ENCODE measurements around the gene XPR1. TPM values are rescaled to one million over a fixed set of nuclear protein-coding genes. Genes with fewer than 3 reads are reported as not detected.

The XPR1 gene
- total and polyA plus RNA-seq, 10 of the 15 experiments (the other 5 are each of a cell fraction or from before 2014, with no cell fraction given) = 1.1 to 33.9 (median 11.3) TPM

DNA sequence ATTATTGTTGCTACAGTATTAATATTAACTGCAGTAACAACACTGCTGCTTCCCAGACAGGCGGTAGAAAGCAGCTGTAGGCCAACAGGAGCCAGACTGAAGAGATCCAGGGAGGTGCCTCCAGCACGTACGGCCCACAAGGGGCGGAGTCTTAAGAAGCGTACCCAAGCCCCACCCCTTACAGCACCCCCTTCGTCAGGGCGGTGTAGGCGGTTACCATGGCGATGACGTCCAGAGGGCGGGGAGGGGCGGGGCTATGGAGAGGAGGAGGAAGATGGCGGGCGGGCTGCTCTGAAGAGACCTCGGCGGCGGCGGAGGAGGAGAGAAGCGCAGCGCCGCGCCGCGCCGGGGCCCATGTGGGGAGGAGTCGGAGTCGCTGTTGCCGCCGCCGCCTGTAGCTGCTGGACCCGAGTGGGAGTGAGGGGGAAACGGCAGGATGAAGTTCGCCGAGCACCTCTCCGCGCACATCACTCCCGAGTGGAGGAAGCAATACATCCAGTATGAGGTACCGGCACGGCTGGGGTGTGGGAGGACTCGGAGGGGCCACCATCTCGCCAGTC, at the start of gene XPR1 (continued):
- TF ChIP-seq, protein P1, sequence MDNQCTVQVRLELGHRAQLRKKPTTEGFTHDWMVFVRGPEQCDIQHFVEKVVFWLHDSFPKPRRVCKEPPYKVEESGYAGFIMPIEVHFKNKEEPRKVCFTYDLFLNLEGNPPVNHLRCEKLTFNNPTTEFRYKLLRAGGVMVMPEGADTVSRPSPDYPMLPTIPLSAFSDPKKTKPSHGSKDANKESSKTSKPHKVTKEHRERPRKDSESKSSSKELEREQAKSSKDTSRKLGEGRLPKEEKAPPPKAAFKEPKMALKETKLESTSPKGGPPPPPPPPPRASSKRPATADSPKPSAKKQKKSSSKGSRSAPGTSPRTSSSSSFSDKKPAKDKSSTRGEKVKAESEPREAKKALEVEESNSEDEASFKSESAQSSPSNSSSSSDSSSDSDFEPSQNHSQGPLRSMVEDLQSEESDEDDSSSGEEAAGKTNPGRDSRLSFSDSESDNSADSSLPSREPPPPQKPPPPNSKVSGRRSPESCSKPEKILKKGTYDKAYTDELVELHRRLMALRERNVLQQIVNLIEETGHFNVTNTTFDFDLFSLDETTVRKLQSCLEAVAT (IDR thresholded peaks at IDR 0.05) = no peak
- TF ChIP-seq RCOR1 (conservative IDR thresholded peaks at IDR 0.05; ENCODE audit: low read depth, low read length) (no peak), POLR2AphosphoS2 (IDR thresholded peaks at IDR 0.05; ENCODE audit: low read depth, low read length) (no peak), YY1 (IDR thresholded peaks at IDR 0.05; ENCODE audit: low read depth, low read length) (peak; percentile 94), FOXM1 (IDR thresholded peaks at IDR 0.05; ENCODE audit: low read depth, low read length) (no peak), BACH1 (IDR thresholded peaks at IDR 0.05; ENCODE audit: borderline replicate concordance) (0 out of 2 replicates have a peak, but pooled peaks have one; percentile 44), SREBF2 (IDR thresholded peaks at IDR 0.05; ENCODE audit: low read length) (no peak), EP300 (IDR thresholded peaks at IDR 0.05; ENCODE audit: borderline replicate concordance in 1 of 2, control insufficient read depth in 1 of 2, low read depth in 2 of 2, low read length in 2 of 2) (no peak), SIN3A (IDR thresholded peaks at IDR 0.05; ENCODE audit: low read depth, low read length) (0 out of 2 replicates have a peak, but pooled peaks have one; percentile 68), BMI1 (IDR thresholded peaks at IDR 0.05; ENCODE audit: borderline replicate concordance) (peak; percentile 94), POU2F2 (IDR thresholded peaks at IDR 0.05; ENCODE audit: borderline replicate concordance, low read depth, low read length) (0 out of 3 replicates have a peak, but pooled peaks have one; percentile 17), SREBF1 (IDR thresholded peaks at IDR 0.05; ENCODE audit: low read length) (no peak), CREM (IDR thresholded peaks at IDR 0.05; ENCODE audit: low read depth) (peak; percentile 46; the same call in 1 of the 2 replicates), HDGF (IDR thresholded peaks at IDR 0.05) (peak; percentile 92), HCFC1 (IDR thresholded peaks at IDR 0.05; ENCODE audit: low read length) (no peak), TAF1 (IDR thresholded peaks at IDR 0.05; ENCODE audit: borderline replicate concordance, low read depth, low read length) (peak; percentile 71; the same call in 1 of the 2 replicates), LARP7 (IDR thresholded peaks at IDR 0.05) (peak; percentile 86; the same call in 1 of the 2 replicates)
- TF ChIP-seq, protein P2, sequence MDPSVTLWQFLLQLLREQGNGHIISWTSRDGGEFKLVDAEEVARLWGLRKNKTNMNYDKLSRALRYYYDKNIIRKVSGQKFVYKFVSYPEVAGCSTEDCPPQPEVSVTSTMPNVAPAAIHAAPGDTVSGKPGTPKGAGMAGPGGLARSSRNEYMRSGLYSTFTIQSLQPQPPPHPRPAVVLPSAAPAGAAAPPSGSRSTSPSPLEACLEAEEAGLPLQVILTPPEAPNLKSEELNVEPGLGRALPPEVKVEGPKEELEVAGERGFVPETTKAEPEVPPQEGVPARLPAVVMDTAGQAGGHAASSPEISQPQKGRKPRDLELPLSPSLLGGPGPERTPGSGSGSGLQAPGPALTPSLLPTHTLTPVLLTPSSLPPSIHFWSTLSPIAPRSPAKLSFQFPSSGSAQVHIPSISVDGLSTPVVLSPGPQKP (IDR thresholded peaks at IDR 0.05; ENCODE audit: low read depth, low read length) = 0 out of 2 replicates have a peak, but pooled peaks have one; percentile 15
- TF ChIP-seq, protein P3, sequence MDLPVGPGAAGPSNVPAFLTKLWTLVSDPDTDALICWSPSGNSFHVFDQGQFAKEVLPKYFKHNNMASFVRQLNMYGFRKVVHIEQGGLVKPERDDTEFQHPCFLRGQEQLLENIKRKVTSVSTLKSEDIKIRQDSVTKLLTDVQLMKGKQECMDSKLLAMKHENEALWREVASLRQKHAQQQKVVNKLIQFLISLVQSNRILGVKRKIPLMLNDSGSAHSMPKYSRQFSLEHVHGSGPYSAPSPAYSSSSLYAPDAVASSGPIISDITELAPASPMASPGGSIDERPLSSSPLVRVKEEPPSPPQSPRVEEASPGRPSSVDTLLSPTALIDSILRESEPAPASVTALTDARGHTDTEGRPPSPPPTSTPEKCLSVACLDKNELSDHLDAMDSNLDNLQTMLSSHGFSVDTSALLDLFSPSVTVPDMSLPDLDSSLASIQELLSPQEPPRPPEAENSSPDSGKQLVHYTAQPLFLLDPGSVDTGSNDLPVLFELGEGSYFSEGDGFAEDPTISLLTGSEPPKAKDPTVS (IDR thresholded peaks at IDR 0.05; ENCODE audit: low read depth, low read length) = no peak
- TF ChIP-seq, protein P4, sequence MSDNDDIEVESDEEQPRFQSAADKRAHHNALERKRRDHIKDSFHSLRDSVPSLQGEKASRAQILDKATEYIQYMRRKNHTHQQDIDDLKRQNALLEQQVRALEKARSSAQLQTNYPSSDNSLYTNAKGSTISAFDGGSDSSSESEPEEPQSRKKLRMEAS (IDR thresholded peaks at IDR 0.05; ENCODE audit: low read depth, low read length) = no peak
